DND-41 (cell line): ENCODE data around the gene NYAP2.

Source experiments
- ATAC-seq: fragments of 200-7000 bp; cut with Tn5 transposase; 3 replicates; pipeline ENCODE4 v1.9.1; 2021; ENCODE audit warnings: low read depth; ENCODE audit not compliant: insufficient read depth
- DNase-seq: peaks from one replicate; pipeline ENCODE4 v3.0.0-alpha.2; 2020
- H2AFZ ChIP-seq: 2 replicates; pipeline ENCODE4 v1.6.0; 2012; ENCODE audit warnings: low read depth, low read length
- H3K27ac ChIP-seq: 2 replicates; pipeline ENCODE4 v1.5.1; 2012; ENCODE audit warnings: low read length, inconsistent platforms
- H3K27me3 ChIP-seq: fragments of 200-600 bp; sonication (generic); 2 replicates; pipeline ENCODE4 v1.6.0; 2012; ENCODE audit warnings: low read length, mild to moderate bottlenecking, inconsistent platforms; ENCODE audit not compliant: insufficient read depth, poor library complexity
- H3K36me3 ChIP-seq: 2 replicates; pipeline ENCODE4 v1.5.1; 2012; ENCODE audit warnings: low read length, inconsistent platforms; ENCODE audit not compliant: insufficient read depth
- H3K4me1 ChIP-seq: 2 replicates; pipeline ENCODE4 v1.5.1; 2012; ENCODE audit warnings: mild to moderate bottlenecking, low read length; ENCODE audit not compliant: insufficient read depth
- H3K4me2 ChIP-seq: 2 replicates; pipeline ENCODE4 v1.6.0; 2012; ENCODE audit warnings: mild to moderate bottlenecking, moderate library complexity, low read length, inconsistent platforms; ENCODE audit not compliant: insufficient read depth
- H3K4me3 ChIP-seq, 2 experiments: fragments of 200-600 bp in 1 of 2; shearing (Covaris generic) in 1 of 2; 2 replicates each; pipeline ENCODE4 v1.5.1; 2012 to 2016; ENCODE audit warnings: inconsistent platforms in 2 of 2, low read length in 2 of 2, mild to moderate bottlenecking in 2 of 2, low read depth in 1 of 2, moderate library complexity in 1 of 2
- H3K79me2 ChIP-seq: 2 replicates; pipeline ENCODE4 v1.6.0; 2012; ENCODE audit warnings: low read length, inconsistent platforms; ENCODE audit not compliant: insufficient read depth
- H3K9ac ChIP-seq: 2 replicates; pipeline ENCODE4 v1.6.0; 2012; ENCODE audit warnings: low read depth, mild to moderate bottlenecking, inconsistent platforms, low read length, moderate library complexity
- H3K9me3 ChIP-seq: 2 replicates; pipeline ENCODE4 v1.5.1; 2012; ENCODE audit warnings: low read length, moderate library complexity, mild to moderate bottlenecking, inconsistent platforms; ENCODE audit not compliant: insufficient read depth, severe bottlenecking
- H4K20me1 ChIP-seq: 2 replicates; pipeline ENCODE4 v1.6.0; 2012; ENCODE audit warnings: low read length; ENCODE audit not compliant: insufficient read depth
- CTCF ChIP-seq: IDR thresholded peaks from 2 replicates; pipeline ENCODE4 v1.5.1; 2012; ENCODE audit warnings: borderline replicate concordance, low read length, moderate library complexity, mild to moderate bottlenecking; ENCODE audit not compliant: poor library complexity, severe bottlenecking; ENCODE audit errors: extremely low read depth
- EZH2 ChIP-seq: IDR thresholded peaks from 3 replicates; pipeline ENCODE4 v1.6.1; 2012; ENCODE audit warnings: borderline replicate concordance, low read depth, mild to moderate bottlenecking, moderate library complexity, low read length, inconsistent platforms; ENCODE audit not compliant: severe bottlenecking

The NYAP2 gene

DNA sequence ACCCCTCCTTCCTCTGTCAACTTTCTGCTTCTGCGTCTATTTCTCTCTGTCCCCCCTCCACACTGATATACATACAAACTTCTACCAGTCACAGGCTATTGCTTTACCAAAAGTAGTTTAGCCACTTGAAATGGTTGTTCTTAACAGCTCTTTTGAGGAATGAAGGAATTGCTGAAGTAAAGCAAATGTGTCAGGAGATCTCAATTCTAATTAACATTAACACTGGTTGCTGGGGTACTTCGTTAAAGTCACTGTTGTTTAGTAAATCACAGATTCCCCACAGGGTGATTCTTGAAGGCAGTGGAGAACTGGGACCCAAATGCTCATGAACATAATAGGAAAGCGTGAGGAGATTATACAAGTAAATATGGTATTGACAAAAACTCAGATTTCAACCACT is 232.8 kb downstream of the NYAP2 start:
- ATAC-seq (no peak), DNase-seq (no peak)
- no peak overlapping the region for H3K4me2 ChIP-seq
- no peak overlapping the region for H3K27ac ChIP-seq
- H3K36me3 ChIP-seq = no peaks in the 10 kb centered on the region
- no peaks in the 10 kb centered on the region for H3K4me1 ChIP-seq
- H3K9ac ChIP-seq = no peak overlapping the region
- no peaks in the 10 kb centered on the region for H3K27me3 ChIP-seq
- H2AFZ ChIP-seq = no peak overlapping the region
- H4K20me1 ChIP-seq = no peaks in the 10 kb centered on the region
- TF ChIP-seq EZH2 = no peak
- TF ChIP-seq CTCF = no peak
- no peak overlapping the region for H3K4me3 ChIP-seq
- H3K9me3 ChIP-seq = no peaks in the 10 kb centered on the region
- no peaks in the 10 kb centered on the region for H3K79me2 ChIP-seq

DNA sequence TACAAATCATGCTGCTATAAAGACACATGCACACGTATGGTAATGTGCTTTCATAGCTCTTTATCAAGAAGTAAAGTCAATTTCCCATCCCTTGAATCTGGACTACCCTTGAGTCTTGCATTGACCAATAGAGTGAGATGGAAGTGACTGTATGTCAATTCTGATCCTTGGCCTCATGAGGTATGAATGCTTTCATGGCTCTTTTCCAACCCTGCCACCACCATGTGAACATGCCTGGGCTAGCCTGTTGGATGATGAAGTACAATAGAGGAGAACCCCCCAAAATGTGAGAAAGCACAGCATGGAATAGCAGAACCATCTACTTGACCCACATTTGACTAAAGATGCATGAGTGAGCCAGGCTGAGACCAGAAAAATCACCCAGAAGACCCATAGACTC is 237.0 kb downstream of the NYAP2 start:
- no peaks in the 10 kb centered on the region for H3K9me3 ChIP-seq
- no peak overlapping the region for H3K4me2 ChIP-seq
- H3K4me1 ChIP-seq = no peaks in the 10 kb centered on the region
- H3K4me3 ChIP-seq = no peak overlapping the region
- no peaks in the 10 kb centered on the region for H4K20me1 ChIP-seq
- ATAC-seq = no peak
- H2AFZ ChIP-seq = no peak overlapping the region
- H3K36me3 ChIP-seq = no peaks in the 10 kb centered on the region
- no peak for DNase-seq
- no peaks in the 10 kb centered on the region for H3K79me2 ChIP-seq
- no peak overlapping the region for H3K9ac ChIP-seq
- no peaks in the 10 kb centered on the region for H3K27me3 ChIP-seq
- H3K27ac ChIP-seq = no peak overlapping the region
- TF ChIP-seq CTCF (no peak), EZH2 (no peak)

DNA sequence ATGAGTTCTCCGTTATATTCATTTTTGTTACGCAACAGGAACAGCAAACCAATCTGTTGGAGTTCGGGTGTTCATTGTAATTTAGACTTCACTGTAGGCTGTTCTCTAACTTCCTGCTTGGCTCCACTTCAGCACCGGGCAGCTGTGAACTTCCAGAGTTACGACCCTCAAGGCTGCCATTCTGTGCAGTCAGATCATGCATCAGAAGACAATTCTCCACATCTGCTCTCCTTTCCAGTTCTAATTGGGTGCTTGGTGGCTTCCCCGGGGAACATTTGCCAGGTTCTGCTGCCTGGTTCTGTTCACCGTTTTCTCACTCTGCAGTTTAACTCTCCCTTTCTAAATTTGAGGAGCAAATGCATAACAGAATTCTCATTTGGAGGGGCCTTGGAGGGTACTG is 237.7 kb downstream of the NYAP2 start:
- ATAC-seq (no peak), DNase-seq (no peak)
- no peak overlapping the region for H2AFZ ChIP-seq
- H3K27me3 ChIP-seq = no peaks in the 10 kb centered on the region
- no peaks in the 10 kb centered on the region for H4K20me1 ChIP-seq
- no peak overlapping the region for H3K27ac ChIP-seq
- H3K79me2 ChIP-seq = no peaks in the 10 kb centered on the region
- H3K36me3 ChIP-seq = no peaks in the 10 kb centered on the region
- no peaks in the 10 kb centered on the region for H3K4me1 ChIP-seq
- no peaks in the 10 kb centered on the region for H3K9me3 ChIP-seq
- TF ChIP-seq EZH2 (no peak), CTCF (no peak)
- H3K9ac ChIP-seq = no peak overlapping the region
- no peak overlapping the region for H3K4me2 ChIP-seq
- H3K4me3 ChIP-seq = no peak overlapping the region

- Histone ChIP-seq H3K27me3 (no peaks in the 10 kb centered on the region), H3K9ac (no peak overlapping the region), H4K20me1 (no peaks in the 10 kb centered on the region), H3K4me2 (no peak overlapping the region), H3K9me3 (no peaks in the 10 kb centered on the region), H3K4me3 (no peak overlapping the region), H3K36me3 (no peaks in the 10 kb centered on the region), H3K27ac (no peak overlapping the region), H3K79me2 (no peaks in the 10 kb centered on the region), H3K4me1 (no peaks in the 10 kb centered on the region), H2AFZ (no peak overlapping the region)
- ATAC-seq = no peak
- no peak for DNase-seq
- TF ChIP-seq EZH2 (no peak), CTCF (no peak)
These were observed 241.0 kb downstream of the NYAP2 start for GRCh38 chr2:225640550-225640949.
